Calu3 (cell line): ENCODE results near the gene LRRIQ1. TPM values are rescaled to one million over a fixed set of nuclear protein-coding genes. Genes with fewer than 3 reads are reported as not detected.

Source experiments
- BruUV-seq: library from RNA; stranded (reverse); fragments of 400-500 nt; replicated peaks from 2 replicates; lab custom pipeline; 2021; lab: Mats Ljungman, UMichigan
- CTCF ChIA-PET: fragments of 300-600 bp; sonication (Branson Sonifier 250); formaldehyde crosslinking; loops from one replicate; lab custom pipeline; 2022; ENCODE audit warnings: antibody characterized with exemption; lab: Charles Lee
- DNase-seq: peaks from one replicate; pipeline ENCODE4 v3.0.0; 2022
- H3K27ac Mint-ChIP-seq: one replicate; pipeline ENCODE4 v1.8.0; 2022; ENCODE audit warnings: mixed read lengths; ENCODE audit not compliant: unreplicated experiment
- H3K27me3 Mint-ChIP-seq: one replicate; pipeline ENCODE4 v1.8.0; 2022; ENCODE audit warnings: mixed read lengths; ENCODE audit not compliant: unreplicated experiment
- H3K36me3 Mint-ChIP-seq: one replicate; pipeline ENCODE4 v1.8.0; 2022; ENCODE audit warnings: mild to moderate bottlenecking, moderate library complexity, mixed read lengths; ENCODE audit not compliant: insufficient read depth, unreplicated experiment
- H3K4me1 Mint-ChIP-seq: one replicate; pipeline ENCODE4 v1.8.0; 2022; ENCODE audit warnings: mild to moderate bottlenecking, low read depth, mixed read lengths; ENCODE audit not compliant: unreplicated experiment
- H3K4me3 Mint-ChIP-seq: one replicate; pipeline ENCODE4 v1.8.0; 2022; ENCODE audit warnings: mild to moderate bottlenecking, low read depth, moderate library complexity, mixed read lengths; ENCODE audit not compliant: unreplicated experiment
- H3K9me3 Mint-ChIP-seq: one replicate; pipeline ENCODE4 v1.8.0; 2022; ENCODE audit warnings: low read depth, mixed read lengths; ENCODE audit not compliant: unreplicated experiment
- CTCF ChIP-seq: fragments of 200-600 bp; IDR thresholded peaks from one replicate; pipeline ENCODE4 v1.8.0; 2022; ENCODE audit warnings: antibody characterized with exemption; ENCODE audit not compliant: unreplicated experiment
- intact Hi-C: fragments of 100-400 bp; cut with micrococcal nuclease; formaldehyde crosslinking; loops from one replicate; pipeline ENCODE4 v1.10.0; 2022; ENCODE audit not compliant: unreplicated experiment
- total RNA-seq: library from RNA; stranded (reverse); gene quantifications from 2 replicates; pipeline ENCODE4 v1.2.3, GENCODE V29; 2022

The LRRIQ1 gene
- total RNA-seq, 1 experiment from 2014 or later = 1.4 TPM

DNA sequence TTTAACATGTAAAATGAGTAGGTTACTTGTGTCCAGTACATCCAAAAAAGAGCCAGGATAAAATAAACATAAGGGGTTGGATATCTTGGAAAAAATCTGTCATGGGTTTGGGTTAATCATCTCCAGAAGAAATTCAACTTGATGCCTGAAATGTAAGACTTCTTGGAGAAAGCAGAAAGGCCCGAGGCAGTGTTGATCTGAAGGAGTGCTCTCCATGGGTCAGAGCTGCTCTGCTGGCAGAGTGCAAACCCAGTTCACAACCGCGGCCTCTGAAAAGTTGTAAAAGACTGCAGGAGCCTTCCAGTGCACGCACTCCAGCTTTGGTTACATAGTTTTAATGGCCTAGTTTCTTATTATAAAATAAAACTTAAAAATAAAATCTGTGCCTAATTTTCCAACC is 146.5 kb downstream of the LRRIQ1 start:
- no peak overlapping the region for H3K4me3 Mint-ChIP-seq
- TF ChIP-seq CTCF = no peak
- H3K36me3 Mint-ChIP-seq = no peaks in the 10 kb centered on the region
- H3K4me1 Mint-ChIP-seq = no peaks in the 10 kb centered on the region
- no peaks in the 10 kb centered on the region for H3K27me3 Mint-ChIP-seq
- no peaks in the 10 kb centered on the region for H3K9me3 Mint-ChIP-seq
- DNase-seq = no peak
- no peak overlapping the region for H3K27ac Mint-ChIP-seq
- no TSS peak for BruUV-seq
- CTCF ChIA-PET = no interaction called here
- intact Hi-C loops = no loop called here

- no peak overlapping the region for H3K27ac Mint-ChIP-seq
- no peak overlapping the region for H3K4me3 Mint-ChIP-seq
- no peaks in the 10 kb centered on the region for H3K27me3 Mint-ChIP-seq
- CTCF ChIA-PET = no interaction called here
- DNase-seq = no peak
- TF ChIP-seq CTCF = no peak
- no TSS peak for BruUV-seq
- intact Hi-C loops = no loop called here
- peaks cover 7% of the 10 kb centered on the region for H3K4me1 Mint-ChIP-seq
- H3K36me3 Mint-ChIP-seq = no peaks in the 10 kb centered on the region
- no peaks in the 10 kb centered on the region for H3K9me3 Mint-ChIP-seq
Observed at GRCh38 chr12:85183855-85184254, 147.7 kb downstream of the LRRIQ1 start.

- Mint-ChIP-seq H3K27me3 (no peaks in the 10 kb centered on the region), H3K4me1 (peaks cover 11% of the 10 kb centered on the region), H3K9me3 (no peaks in the 10 kb centered on the region), H3K36me3 (no peaks in the 10 kb centered on the region), H3K4me3 (no peak overlapping the region), H3K27ac (no peak overlapping the region)
- intact Hi-C loops = no loop called here
- no peak for TF ChIP-seq CTCF
- CTCF ChIA-PET = interaction anchor here (0.7 kb wide), 1 partner anchor 943 kb away, joined by 3 read pairs; no protein-coding TSS in a partner anchor
- no TSS peak for BruUV-seq
- no peak for DNase-seq
Observed at GRCh38 chr12:85186236-85186635, 150.1 kb downstream of the LRRIQ1 start.

- H3K36me3 Mint-ChIP-seq = no peaks in the 10 kb centered on the region
- no peak for TF ChIP-seq CTCF
- H3K27ac Mint-ChIP-seq = no peak overlapping the region
- no peak overlapping the region for H3K4me3 Mint-ChIP-seq
- CTCF ChIA-PET = no interaction called here
- H3K4me1 Mint-ChIP-seq = peaks cover 11% of the 10 kb centered on the region
- DNase-seq = peak; percentile 11
- H3K27me3 Mint-ChIP-seq = no peaks in the 10 kb centered on the region
- H3K9me3 Mint-ChIP-seq = no peaks in the 10 kb centered on the region
- no TSS peak for BruUV-seq
- intact Hi-C loops = no loop called here
Observed at GRCh38 chr12:85188619-85189018, 152.5 kb downstream of the LRRIQ1 start.
